Raji (cell line): ENCODE data around the gene ABCC1.

ENCODE experiments used
- POLR2A ChIP-seq: IDR thresholded peaks from 2 replicates; pipeline ENCODE4 v1.6.1; 2011; ENCODE audit warnings: low read depth, low read length, control low read depth; ENCODE audit not compliant: insufficient read depth

The ABCC1 gene

DNA sequence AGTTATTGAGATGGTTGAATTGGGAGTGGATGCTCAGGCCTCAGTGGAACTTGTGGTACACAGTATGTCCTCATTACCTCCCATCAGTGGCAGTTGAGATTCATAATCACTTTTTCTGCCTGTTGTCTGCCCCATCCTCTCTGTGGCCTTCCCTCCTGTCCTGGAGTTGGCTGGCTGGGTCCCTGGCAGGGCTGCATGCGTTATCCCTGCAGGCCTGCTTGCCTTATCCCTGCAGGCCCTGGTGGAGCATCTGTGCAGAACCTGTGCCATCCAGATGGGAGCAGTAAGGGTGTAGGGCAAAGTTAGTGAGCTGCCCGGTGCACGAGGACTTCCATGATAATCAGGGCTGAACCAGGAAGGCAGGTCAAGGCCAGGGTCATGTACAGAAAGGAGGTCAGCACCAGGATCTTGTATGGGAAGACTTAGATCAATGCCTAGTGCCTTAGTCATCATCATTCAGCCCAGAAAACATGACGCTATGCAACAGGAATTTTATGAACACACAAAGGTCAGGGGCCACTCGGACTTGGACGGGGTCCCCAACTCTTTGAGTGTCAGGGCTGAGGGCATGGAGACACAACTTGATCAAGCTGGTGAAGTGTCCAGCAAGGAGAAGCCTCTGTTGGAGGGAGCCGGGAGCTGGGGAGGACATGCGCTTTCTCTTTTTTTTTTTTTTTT lies 47.2 kb downstream of the ABCC1 start:
- no peak for TF ChIP-seq POLR2A

DNA sequence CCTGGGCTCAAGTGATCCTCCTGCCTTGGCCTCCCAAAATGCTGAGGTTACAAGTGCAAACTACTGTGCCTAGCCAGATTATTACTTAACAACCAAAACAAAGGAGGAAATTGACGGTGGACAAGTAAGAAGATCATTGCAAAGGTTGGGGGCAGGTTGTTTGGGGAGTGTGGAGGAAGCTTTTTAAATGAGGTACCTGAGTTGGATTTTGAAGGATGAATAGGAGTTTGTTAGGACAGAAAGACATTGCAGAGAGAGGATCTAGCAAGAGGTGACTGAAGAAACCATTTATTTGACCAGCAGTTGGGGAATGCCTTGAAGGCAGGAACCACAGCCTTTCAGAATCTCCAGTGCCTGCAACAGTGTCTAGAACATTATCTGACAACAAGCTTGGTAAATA lies 51.3 kb downstream of the ABCC1 start:
- TF ChIP-seq POLR2A = no peak

DNA sequence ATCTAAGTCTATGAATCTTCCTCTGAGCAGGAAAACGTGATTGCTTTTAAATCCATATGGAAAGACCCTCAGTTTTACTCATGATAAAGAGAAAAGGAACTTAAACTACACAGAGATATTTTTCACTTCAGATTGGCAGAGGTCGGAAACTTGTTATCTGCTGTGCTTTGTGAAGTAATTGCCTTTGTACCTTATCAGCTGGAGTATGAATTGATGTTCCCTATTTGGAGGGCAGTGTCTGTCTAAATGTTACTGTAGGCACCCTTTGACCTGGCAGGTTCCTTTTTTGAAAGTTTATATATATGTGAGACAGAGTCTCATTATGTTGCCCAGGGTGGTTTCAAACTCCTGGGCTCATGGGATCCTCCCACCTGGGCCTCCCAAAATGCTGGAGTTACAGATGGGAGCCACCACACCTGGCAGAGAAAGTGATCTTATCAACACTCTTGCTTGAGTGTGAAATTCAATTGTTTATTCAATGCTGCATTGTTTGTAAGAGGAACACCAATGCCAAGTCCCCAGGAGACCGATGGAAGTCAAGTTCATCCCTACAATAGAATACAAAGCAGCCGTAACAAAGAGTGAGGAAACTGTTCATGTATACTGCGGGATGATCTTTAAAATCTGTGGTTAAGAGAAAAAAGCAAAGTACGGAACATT lies 52.3 kb downstream of the ABCC1 start:
- no peak for TF ChIP-seq POLR2A

DNA sequence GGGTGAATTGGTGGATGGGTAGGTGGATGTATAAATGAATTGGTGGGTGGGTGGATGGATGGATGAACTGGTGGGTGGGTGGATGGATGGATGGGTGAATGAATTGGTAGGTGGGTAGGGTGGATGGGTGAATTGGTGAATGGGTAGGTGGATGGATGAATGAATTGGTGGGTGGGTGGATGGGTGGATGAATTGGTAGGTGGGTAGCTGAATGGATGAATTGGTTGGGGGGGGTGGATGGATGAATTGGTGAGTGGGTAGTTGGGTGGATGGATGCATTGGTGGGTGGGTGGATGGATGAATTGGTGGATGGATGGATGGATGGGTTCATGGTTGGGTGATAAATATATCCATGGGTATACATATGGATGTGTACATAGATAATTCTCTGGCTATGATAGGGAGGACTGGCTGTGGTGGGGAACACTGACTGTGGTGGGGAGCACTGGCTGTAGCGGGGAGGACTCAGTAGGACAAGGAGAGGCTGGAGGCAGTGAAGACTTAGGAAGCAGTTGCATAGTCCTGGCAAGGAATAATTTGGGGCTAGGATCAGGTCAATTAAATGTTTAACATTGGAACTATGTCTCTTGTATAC lies 54.4 kb downstream of the ABCC1 start:
- TF ChIP-seq POLR2A = no peak

DNA sequence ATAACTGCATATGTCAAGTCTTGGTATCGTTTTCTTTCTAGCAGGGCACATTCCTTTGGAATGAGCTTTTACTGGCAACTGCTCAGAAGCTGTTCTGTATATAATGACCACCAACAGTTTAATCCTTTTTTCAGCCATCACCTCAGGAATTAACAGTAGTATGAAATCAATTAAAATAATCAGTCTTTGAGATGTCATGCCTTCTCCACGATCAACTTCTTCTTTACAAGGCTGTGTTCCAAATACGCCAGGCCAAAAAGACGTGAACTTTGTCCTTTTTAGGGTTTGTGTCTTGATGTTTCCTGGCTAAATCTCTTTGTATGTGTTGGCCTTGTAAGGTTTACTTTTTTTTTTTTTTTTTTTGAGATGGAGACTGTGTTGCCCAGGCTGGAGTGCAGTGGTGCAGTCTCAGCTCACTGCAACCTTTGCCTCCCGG lies 54.9 kb downstream of the ABCC1 start:
- no peak for TF ChIP-seq POLR2A

DNA sequence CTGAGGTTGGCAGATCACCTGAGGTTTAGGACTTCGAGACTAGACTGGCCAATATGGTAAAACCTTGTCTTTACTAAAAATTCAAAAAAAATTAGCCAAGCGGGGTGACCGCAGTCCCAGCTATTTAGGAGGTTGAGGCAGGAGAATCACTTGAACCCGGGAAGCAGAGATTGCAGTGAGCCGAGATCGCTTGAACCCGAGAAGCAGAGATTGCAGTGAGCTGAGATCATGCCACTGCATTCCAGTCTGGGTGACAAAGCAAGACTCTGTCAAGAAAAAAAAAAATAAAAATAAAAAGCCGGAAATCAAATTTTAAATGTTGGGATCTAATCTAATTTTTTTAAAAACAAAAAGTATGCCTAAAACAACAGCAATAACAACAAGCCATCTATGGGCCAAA lies 56.3 kb downstream of the ABCC1 start:
- no peak for TF ChIP-seq POLR2A

DNA sequence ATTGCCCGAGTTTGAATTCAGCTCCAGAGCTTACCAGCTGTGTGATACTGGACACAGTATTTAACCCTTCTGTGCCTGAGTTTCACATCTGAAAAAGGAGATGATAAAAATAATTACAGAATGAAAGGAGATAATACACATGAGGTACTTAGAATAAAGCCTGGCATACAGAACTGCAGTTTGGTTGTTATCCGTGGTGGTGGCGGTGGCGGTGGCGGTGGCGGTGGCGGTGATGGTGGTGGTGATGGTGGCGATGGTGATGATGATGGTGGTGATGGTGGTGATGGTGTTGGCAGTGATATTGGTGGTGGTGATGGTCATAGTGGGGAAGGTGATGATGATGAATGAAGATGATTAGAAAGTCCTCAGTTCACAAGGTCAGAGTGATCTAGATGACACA lies 57.2 kb downstream of the ABCC1 start:
- TF ChIP-seq POLR2A = no peak

DNA sequence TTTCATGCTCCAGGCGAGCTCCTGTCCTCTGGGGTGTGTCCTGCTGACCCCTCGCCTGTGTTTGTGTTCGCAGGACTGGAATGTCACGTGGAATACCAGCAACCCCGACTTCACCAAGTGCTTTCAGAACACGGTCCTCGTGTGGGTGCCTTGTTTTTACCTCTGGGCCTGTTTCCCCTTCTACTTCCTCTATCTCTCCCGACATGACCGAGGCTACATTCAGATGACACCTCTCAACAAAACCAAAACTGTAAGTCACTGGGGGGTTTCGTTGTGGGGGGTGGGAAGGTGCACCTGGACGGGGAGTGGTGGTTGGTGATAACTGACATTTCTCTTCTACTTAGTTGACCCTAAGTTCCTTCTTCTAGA lies 58.3 kb downstream of the ABCC1 start:
- TF ChIP-seq POLR2A = peak; percentile 31; the same call in 1 of the 2 replicates

DNA sequence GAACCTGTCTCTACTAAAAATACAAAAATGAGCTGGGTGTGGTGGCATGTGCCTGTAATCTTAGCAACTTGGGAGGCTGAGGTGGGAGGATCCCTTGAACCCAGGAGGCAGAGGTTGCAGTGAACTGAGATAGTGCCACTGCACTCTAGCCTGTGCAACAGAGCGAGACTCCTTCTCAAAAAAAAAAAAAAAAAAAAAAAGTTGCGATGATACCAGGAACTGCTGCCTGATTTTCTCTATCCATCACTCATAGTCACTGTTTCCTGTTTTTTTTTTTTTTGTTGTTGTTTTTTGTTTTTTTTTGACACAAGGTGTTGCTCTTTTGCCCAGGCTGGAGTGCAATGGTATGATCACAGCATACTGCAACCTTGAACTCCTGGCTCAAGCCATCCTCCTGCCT lies 59.2 kb downstream of the ABCC1 start:
- no peak for TF ChIP-seq POLR2A

DNA sequence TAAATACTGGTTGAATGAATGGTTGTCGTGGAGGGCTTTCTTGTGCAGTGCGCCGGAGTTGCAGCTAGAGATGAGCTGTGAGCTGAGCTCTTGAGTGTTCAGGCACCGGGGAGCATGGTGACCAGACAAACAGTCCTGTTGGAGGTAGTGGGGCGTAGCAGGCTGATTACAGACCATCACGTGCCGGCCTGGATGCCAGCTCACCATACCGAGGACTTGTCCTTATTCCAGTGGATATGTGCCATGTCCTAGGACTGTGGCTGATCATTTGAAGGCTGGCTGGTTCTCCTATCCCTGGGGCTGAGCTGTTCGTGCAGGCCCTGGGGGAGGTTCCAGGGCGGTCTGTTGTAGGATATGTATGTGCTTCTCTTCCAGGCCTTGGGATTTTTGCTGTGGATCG lies 60.0 kb downstream of the ABCC1 start:
- TF ChIP-seq POLR2A = no peak

DNA sequence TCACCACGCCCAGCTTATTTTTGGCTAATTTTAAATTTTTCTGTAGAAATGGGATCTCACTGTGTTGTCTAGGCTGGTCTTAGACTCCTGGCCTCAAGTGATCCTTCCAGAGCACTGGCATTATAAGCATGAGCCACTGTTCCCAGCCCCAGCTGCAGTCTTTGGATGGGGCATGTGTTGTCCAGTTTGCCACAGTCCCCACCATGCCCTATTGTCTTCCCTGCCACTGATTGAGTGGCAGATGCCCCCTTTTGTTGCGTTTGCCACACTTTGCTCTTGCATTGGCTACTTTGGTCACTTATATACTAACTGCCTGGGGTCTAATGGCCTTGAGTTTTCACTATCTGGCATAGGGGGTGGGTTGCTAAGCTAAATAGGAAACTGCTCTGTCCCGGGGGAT lies 60.8 kb downstream of the ABCC1 start:
- no peak for TF ChIP-seq POLR2A

DNA sequence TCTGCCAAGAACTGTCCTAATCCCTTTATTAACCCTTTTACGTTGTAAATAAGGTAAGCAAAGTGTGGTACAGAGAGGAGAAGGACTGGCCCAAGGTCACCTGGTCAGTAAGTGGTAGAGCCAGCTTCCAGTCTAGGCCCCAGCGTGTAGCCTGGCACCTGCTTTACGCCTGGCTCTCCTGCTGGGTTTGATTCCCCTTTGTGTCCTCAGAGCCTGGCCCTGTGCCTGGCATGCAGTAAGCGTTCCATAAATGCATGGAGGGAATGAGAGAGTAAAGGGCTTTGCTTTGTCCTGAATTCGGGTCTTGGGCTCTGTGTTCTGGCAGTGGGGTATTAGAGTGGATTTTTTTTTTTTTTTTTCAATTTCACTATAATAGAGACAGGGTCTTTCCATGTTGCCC lies 62.7 kb downstream of the ABCC1 start:
- no peak for TF ChIP-seq POLR2A

DNA sequence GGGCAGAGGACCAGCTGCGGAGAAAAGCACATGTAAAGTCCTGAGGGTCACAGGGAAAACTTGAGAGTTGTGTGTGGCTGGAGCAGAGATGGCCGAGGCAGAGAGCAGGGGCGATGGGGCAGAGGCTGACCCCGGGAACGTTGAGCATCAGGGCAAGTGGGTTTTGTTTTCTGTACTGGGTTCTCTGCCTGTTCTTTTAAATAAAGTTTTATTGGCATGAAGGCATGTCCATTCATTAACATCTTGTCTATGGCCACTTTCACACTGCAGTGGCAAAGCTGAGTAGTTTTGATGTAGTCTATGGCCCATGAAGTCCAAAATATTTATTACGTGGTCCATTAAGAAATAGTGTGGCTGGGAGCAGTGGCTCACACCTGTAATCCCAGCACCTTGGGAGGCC lies 64.4 kb downstream of the ABCC1 start:
- no peak for TF ChIP-seq POLR2A

DNA sequence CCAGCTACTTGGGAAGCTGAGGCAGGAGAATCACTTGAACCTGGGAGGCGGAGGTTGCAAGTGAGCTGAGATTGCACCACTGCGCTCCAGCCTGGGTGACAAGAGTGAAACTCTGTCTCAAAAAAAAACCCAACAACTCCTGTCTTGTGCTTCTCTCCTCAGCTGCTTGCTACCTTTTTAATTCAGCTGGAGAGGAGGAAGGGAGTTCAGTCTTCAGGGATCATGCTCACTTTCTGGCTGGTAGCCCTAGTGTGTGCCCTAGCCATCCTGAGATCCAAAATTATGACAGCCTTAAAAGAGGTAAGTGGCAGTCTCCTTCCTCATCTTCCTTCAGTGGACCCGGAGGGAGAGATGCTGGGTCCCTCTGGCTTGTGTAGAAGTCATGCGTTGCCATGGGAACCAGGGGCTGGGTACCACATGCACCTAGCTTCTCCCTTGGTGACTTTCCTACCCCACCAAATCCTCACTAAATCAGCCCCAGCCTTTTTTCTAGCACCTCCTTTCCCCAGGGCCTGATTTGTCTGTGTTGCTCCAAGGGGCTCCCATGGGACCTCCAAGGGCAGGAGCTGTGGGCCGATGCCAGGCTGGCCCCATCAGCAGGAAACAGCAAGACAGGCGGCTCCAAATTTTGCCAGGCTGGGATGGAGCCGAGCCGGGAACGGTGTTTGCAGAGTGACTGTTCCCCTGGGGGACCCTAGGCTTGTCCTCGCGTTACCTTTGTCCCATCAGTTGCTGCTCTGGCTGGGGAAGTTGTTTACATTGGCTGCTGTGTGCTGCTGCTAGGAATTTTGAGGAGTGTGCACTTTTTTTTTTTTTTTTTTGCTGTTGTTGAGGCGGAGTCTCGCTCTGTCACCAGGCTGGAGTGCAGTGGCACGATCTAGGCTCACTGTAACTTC lies 65.2 kb downstream of the ABCC1 start:
- TF ChIP-seq POLR2A = no peak

DNA sequence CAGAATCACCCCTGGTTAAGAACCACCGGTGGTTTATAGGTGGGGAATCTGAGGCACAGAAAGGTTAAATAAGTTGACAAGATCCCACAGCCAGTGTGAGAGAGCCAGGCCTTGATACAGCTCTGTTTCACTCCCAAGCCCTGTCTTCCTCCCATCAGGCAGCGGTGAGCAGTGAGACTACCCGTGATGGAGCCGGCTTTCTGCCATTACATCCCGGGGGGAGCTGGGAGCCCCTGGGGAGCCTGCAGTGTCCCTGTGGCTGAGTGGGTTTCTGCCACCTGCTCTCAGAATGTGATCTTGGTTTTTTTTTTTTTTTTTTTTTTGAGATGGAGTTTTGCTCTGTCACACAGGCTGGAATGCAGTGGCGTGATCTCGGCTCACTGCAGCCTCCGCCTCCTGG lies 66.4 kb downstream of the ABCC1 start:
- TF ChIP-seq POLR2A = no peak
